Fibroblast of pulmonary artery (primary cell): ENCODE data around the gene PELO.

ENCODE experiments used
- DNase-seq: peaks from one replicate; pipeline ENCODE4 v3.0.0-alpha.2; 2010; ENCODE audit warnings: low read depth
- H3K4me3 ChIP-seq: replicated peaks from 2 replicates; pipeline ENCODE4 v1.5.1; 2011; ENCODE audit warnings: low read depth, mild to moderate bottlenecking, control low read depth, low read length, moderate library complexity
- TF ChIP-seq, protein P1 (sequence below): IDR thresholded peaks from 2 replicates; pipeline ENCODE4 v1.5.1; 2011; ENCODE audit warnings: mild to moderate bottlenecking, control low read depth, low read length, inconsistent platforms; ENCODE audit errors: missing control alignments

The PELO gene

DNA sequence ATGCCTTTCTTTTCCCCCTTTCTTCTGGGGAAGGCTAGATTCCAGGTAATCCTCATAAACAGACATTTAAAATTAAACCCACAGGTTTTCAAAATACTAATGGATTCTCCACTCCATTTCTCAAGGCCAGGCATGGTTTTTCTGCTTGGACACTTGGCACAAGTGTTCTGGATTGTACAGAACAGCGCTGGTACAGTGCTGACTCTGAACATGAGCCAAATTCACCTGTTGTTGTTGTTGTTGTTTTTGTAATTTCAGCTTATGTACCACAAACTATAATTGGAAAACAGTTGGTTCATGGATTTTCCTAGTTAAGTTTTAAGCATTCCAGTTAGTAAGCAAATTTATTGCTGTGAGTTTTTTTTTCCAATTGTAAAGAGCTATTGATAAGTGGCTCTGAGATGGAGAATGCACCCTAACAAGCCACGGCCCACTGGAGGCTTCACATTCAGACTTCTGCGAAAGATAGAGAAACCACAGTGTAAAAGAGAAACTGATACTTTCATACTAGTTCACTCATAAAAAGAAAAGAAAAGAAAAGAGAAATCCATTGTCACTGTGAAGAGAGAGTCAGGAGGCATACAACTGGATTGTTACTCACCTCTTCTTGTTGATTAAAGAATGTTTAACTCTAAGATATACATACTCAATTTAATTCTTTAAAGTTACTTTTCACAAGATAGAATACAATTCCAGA is 16.2 kb upstream of the PELO start:
- H3K4me3 ChIP-seq: no peak overlapping the region
- TF ChIP-seq, protein P1, sequence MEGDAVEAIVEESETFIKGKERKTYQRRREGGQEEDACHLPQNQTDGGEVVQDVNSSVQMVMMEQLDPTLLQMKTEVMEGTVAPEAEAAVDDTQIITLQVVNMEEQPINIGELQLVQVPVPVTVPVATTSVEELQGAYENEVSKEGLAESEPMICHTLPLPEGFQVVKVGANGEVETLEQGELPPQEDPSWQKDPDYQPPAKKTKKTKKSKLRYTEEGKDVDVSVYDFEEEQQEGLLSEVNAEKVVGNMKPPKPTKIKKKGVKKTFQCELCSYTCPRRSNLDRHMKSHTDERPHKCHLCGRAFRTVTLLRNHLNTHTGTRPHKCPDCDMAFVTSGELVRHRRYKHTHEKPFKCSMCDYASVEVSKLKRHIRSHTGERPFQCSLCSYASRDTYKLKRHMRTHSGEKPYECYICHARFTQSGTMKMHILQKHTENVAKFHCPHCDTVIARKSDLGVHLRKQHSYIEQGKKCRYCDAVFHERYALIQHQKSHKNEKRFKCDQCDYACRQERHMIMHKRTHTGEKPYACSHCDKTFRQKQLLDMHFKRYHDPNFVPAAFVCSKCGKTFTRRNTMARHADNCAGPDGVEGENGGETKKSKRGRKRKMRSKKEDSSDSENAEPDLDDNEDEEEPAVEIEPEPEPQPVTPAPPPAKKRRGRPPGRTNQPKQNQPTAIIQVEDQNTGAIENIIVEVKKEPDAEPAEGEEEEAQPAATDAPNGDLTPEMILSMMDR: no peak
- no peak for DNase-seq

DNA sequence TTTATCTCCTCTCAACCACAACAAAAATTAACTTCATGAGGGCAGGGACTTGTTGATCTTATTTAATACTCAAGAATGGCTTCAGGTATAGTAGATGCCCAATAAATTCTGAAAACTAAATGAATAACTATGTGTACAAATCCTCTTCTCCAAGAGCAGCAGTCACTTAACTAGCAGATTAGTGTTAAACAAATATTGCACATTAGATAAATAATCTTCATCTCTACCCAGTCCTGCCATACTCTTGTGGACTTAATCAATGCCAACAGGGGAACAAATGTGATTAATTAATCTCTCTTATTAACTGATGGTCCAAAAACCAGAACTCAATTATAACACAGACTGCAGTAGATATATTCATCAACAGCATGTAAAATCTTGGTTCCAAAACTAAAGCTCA is 15.0 kb upstream of the PELO start:
- TF ChIP-seq, protein P1: no peak
- DNase-seq: no peak
- H3K4me3 ChIP-seq: no peak overlapping the region

DNA sequence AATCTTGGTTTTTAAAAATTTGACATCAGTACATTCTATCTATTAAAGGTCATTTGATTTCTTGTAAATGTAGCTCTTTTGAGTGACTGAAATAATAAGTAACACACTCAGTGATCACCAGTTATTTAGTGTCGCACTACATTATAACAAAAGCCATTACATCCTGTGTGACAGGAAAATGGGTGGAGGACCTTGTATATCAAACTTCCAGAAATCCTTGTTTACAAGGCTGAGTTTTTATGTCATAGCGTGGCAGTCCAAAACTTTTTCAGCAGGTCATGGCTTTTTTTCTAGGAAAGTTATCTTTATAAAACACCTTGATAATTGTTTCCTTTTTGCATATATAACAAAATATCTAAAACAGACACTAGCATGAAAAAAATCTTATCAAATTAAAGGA is 14.4 kb upstream of the PELO start:
- H3K4me3 ChIP-seq: no peak overlapping the region
- DNase-seq: no peak
- TF ChIP-seq, protein P1: no peak

DNA sequence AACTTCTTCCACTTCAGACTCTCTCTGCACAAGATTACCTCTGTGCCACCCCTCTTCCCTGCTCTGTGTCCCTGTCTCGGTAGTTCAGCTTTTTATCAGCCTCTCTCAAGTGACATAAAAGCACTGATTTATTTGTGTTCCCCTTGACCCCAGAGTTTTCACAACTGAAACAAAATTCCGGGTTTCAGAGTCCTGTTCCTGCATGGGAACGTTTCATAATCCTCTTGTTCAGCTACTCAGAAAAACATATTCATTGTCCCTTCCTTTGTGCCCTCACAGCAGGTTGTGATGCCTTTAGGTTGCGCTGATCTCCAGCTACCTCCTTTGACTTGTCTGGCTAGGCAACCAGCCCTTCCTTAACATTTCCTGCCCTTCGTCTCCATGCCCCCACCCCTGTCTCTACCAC is 13.7 kb upstream of the PELO start:
- H3K4me3 ChIP-seq: no peak overlapping the region
- TF ChIP-seq, protein P1: no peak
- no peak for DNase-seq

DNA sequence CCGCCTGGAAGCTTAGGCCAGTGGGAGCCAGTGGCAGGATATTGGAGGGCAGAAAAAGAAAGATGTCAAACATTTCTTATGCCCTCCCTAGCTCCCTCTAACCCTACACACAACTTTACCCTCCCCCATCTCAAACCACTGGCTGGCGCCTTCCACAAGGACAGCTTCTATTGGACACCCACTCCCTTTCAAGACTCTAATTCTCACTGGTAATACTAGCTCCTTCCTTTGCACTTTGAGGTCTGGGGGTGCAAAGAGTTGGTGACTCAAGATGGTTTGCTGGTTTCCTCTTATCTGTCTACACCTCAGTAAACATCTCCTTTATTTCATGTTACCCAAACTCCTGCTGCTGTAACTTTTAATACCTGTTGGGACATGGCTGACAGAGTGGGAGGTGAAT is 11.6 kb upstream of the PELO start:
- DNase-seq: no peak
- TF ChIP-seq, protein P1: no peak
- H3K4me3 ChIP-seq: no peak overlapping the region

DNA sequence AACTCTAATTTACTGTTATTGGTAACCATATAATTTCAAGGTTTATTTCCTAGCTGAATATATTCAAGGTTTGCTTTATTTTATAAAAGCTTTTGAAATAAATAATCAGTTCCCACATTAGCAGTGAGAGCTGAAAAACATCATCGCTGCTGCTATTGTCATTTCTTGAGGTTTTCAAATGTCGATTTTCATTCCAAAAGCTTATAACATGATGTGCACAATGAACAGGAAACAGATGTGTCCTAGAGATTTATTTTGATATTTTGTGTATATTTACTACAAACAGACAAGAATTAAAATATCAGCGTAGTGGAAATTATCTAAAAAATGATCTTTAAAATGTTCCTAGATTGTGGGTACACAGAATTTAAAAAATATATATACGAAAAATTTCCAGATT is 10.5 kb upstream of the PELO start:
- H3K4me3 ChIP-seq: no peak overlapping the region
- DNase-seq: no peak
- TF ChIP-seq, protein P1: no peak

DNA sequence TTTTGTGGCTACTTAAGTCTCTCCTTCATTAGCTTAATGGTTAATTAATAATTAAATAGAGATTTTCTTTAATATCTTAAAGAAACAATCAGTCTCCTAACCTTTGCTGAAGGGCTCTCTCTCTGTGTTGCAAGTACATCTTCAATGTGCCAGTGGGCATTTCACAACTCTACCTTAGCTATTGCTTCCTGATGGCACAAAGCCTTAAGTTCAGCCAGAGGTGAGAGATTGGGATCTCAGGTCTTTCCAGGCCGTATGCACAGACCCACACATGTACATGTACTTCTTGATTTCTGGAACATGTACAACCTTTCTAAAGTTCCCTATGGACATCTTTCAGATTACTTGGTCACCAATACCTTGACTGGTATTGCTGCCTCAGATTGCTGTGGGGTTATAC is 8.9 kb upstream of the PELO start:
- no peak overlapping the region for H3K4me3 ChIP-seq
- DNase-seq: no peak
- TF ChIP-seq, protein P1: no peak
